GM21390 (cell line): ENCODE results near the gene NUP37.

Experiments used
- ATAC-seq: cut with Tn5 transposase; IDR thresholded peaks from one replicate; pipeline ENCODE4 v1.9.1; 2021; ENCODE audit not compliant: unreplicated experiment

NUP37 gene

DNA sequence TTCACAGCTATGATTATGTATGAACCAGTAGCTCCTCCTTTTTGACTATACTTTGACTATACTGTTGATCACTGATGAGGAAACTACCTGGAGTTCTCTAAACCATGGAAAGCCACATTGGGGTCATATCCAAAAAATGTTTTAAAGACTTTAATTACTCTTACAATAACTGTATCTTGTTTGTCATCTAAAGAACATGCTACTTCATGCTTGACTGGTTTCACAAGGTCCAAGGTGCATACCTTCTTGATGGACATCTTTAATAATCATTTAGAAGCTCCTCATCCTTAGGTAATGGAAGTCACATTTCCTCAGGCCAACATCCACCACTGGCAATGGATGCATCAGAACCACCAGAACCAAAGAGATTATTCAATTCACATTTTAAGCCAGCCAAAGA lies 88.1 kb downstream of the NUP37 start:
- ATAC-seq: no peak

DNA sequence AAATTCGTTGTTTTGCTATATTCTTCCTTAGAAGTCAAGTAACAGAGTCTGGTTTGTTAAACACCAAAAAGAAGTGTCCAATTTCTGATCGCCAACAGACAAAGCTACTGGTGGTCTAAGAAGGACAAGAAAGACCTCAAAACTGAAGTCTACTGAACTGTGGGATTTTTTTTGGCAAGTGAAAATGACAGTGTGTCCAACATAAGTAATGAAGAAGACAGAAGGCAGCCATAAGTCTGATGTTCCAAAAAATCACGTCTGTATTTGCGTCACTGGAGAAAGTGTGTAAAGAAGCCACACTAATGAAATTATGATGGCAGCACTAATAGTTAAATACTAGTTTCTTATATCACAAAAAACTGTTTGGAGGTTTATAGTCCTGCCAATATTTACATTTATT lies 90.8 kb downstream of the NUP37 start:
- no peak for ATAC-seq

DNA sequence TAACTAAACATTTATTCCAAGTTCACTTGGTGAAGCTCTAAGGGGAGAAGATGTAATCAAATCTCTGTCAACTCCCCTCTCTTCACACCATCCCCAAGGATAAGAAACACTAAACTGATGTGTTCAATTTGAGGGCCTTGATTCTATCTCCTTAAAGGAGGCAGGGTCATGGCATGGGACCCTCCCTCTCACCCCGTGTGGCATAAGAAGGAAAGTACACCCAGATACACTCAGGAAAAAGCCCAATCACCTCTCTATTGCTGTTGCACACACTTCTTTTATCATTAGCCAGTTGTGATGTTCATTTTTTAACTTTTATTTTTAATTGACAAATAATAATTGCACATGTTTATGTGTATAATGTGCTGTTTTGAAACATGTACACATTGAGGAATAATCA lies 93.2 kb downstream of the NUP37 start:
- ATAC-seq: no peak

DNA sequence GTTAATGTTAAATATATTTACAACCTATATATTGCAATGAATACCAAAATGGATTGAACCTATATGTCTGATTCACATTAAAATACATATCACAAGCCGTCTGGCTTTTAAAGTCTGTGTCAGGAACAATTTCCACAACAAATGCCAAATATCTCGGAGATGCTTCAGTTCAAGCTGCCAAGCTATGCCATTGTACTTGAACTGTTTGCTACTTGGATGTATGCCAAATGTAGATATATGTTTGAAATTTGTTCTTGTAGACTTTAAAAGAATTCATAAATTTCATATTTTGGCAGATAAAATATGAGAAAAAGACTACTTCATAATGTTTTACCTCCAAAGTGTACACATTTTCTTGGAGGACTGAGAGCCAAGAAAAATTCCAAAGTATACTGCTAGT lies 95.1 kb downstream of the NUP37 start:
- no peak for ATAC-seq

DNA sequence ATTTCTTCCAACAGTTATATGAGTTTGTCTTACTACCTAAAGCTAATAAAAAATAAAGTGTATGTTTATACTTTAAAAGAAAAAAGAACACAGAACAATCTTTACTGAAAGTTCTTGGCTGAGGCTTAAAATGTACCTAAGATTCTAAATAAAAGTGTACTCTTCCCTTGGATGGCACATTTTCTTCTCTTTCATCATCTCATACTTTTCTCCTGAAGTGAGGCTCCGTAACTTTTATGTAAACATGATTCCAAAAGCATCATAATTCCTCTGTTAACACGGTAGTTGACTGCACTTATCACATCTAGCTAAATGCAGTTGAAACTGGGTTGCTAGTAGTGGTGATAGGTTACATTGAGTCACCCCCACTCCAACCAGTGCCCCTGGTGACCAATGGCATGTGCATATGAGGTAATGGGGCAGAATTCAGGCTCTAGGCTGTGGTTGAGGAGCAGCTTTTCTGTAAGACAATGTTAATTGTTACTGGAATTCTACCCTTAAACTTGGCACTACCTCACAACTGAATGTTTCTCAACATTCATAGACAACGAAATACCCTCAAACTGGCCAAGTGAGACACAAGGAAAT lies 96.5 kb downstream of the NUP37 start:
- no peak for ATAC-seq
